ENCODE measurements around the gene CENPS. TPM values are rescaled to one million over a fixed set of nuclear protein-coding genes. Genes with fewer than 3 reads are reported as not detected.

Gene CENPS
- total and polyA plus RNA-seq, 2 experiments from 2014 or later, result 12.6 to 34.3 TPM

DNA sequence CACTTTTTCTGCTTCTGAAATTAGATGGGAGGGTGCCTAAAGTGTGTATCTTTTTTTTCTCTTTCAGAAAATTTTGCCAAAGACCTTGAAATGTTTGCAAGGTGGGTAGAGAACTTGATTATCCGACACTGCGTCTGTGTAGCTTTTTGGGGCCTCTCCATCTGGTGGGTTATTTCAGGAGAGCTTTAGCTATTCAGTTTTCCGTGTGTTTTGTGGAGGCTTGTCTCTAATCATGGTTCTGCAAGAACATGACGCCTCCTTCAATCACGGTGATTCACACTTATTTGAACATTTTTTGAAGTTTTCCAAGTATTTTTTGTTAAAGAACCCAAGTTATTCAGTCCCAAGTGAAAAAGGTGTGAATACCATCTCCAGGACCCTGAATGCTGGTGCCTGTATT lies 4.4 kb downstream of the CENPS start:
- Histone ChIP-seq H3K27ac (no peak overlapping the region), H3K9me2 (ENCODE audit: insufficient read depth) (no peaks in the 10 kb centered on the region), H3K79me2 (ENCODE audit: insufficient read depth) (peaks cover 18% of the 10 kb centered on the region), H3K36me3 (ENCODE audit: low read depth) (no peaks in the 10 kb centered on the region), H3K9ac (no peak overlapping the region), H3F3A (ENCODE audit: insufficient read depth) (no peaks in the 10 kb centered on the region), H3K4me3 (no peak overlapping the region), H2AFZ (no peak overlapping the region), H4K20me1 (ENCODE audit: insufficient read depth) (no peaks in the 10 kb centered on the region), H3K4me1 (ENCODE audit: insufficient read depth) (peaks cover 10% of the 10 kb centered on the region), H3K9me3 (ENCODE audit: low read depth) (no peaks in the 10 kb centered on the region), H3K27me3 (replicated peaks; ENCODE audit: insufficient read depth) (no peaks in the 10 kb centered on the region), H3K4me2 (ENCODE audit: unreplicated experiment) (no peak overlapping the region)
- WGBS, 2 experiments (ENCODE audit: low coverage in 1 of 2, low lambda C conversion rate in 2 of 2, missing lambda C conversion rate in 2 of 2), result 92 to 93% methylated on average over 5 of the region's 5 CpGs
- no peak for DNase-seq
- TF ChIP-seq EZH2 (IDR thresholded peaks at IDR 0.05; ENCODE audit: insufficient read depth, poor library complexity, severe bottlenecking) (no peak), EZH2phosphoT487 (IDR thresholded peaks at IDR 0.05; ENCODE audit: insufficient read depth, low read depth) (no peak)
- in situ Hi-C loops (cut with MboI), result no loop called here

DNA sequence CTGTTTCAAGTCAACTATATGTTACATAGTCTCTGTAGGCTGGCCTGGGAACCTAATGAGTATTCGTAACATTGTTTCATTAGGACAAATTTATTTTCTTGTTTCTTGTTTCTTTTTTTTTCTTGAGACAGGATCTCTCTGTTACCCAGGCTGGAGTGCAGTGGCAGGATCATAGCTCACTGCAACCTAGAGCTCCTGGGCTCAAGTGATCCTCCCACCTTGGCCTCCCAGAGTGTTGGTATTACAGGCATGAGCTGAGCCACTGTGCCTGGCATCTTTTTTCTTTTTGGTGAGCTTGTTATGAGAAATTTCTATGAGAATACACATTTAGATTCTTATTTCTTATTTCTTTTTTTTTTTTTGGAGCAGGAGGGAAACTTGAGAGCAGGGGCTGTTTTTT lies 6.8 kb downstream of the CENPS start:
- Histone ChIP-seq H3K4me2 (ENCODE audit: unreplicated experiment) (no peak overlapping the region), H3K4me1 (ENCODE audit: insufficient read depth) (0 out of 2 replicates have a peak, but pooled peaks cover 2% of the 10 kb centered on the region), H3K9me2 (ENCODE audit: insufficient read depth) (no peaks in the 10 kb centered on the region), H2AFZ (no peak overlapping the region), H3K9ac (no peak overlapping the region), H4K20me1 (ENCODE audit: insufficient read depth) (no peaks in the 10 kb centered on the region), H3K27me3 (replicated peaks; ENCODE audit: insufficient read depth) (no peaks in the 10 kb centered on the region), H3K36me3 (ENCODE audit: low read depth) (no peaks in the 10 kb centered on the region), H3K9me3 (ENCODE audit: low read depth) (no peaks in the 10 kb centered on the region), H3K79me2 (ENCODE audit: insufficient read depth) (peaks cover 6% of the 10 kb centered on the region), H3K27ac (no peak overlapping the region), H3F3A (ENCODE audit: insufficient read depth) (no peaks in the 10 kb centered on the region), H3K4me3 (no peak overlapping the region)
- in situ Hi-C loops (cut with MboI), result no loop called here
- 100% methylated on average over 1 of the region's 1 CpG for WGBS, 2 experiments (ENCODE audit: low coverage in 1 of 2, low lambda C conversion rate in 2 of 2, missing lambda C conversion rate in 2 of 2)
- DNase-seq, result no peak
- TF ChIP-seq EZH2phosphoT487 (IDR thresholded peaks at IDR 0.05; ENCODE audit: insufficient read depth, low read depth) (no peak), EZH2 (IDR thresholded peaks at IDR 0.05; ENCODE audit: insufficient read depth, poor library complexity, severe bottlenecking) (no peak)

DNA sequence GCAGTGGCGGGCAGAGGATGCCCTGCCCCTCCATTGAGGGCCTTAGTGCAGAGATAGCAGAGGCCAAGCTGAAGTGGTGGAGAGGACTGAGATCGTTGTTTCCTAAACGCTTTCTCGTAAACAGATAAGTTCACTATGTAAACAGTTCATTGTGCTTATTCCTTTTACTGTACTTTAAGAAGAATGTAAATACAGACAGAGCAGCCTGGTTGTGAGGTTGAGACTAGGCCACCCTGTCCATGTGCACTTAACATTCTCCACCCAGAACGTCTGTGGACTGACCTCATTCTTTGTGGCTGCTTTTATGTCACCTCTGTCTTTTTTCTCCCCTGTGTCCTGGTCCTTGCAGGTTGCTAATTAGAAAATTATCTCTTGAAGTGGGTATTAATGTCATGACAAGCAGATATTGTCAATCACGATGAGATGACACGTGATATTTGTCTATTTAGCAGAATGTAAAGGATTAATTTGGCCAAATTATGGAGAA lies 8.5 kb downstream of the CENPS start:
- Histone ChIP-seq H4K20me1 (ENCODE audit: insufficient read depth) (no peaks in the 10 kb centered on the region), H3K9me3 (ENCODE audit: low read depth) (no peaks in the 10 kb centered on the region), H3K9me2 (ENCODE audit: insufficient read depth) (no peaks in the 10 kb centered on the region), H3K27ac (no peak overlapping the region), H3K79me2 (ENCODE audit: insufficient read depth) (no peaks in the 10 kb centered on the region), H3K36me3 (ENCODE audit: low read depth) (no peaks in the 10 kb centered on the region), H3F3A (ENCODE audit: insufficient read depth) (no peaks in the 10 kb centered on the region), H2AFZ (no peak overlapping the region), H3K4me3 (no peak overlapping the region), H3K4me2 (ENCODE audit: unreplicated experiment) (no peak overlapping the region), H3K27me3 (replicated peaks; ENCODE audit: insufficient read depth) (no peaks in the 10 kb centered on the region), H3K4me1 (ENCODE audit: insufficient read depth) (no peaks in the 10 kb centered on the region), H3K9ac (no peak overlapping the region)
- in situ Hi-C loops (cut with MboI), result no loop called here
- WGBS, 2 experiments (ENCODE audit: low coverage in 1 of 2, low lambda C conversion rate in 2 of 2, missing lambda C conversion rate in 2 of 2), result 84 to 88% methylated on average over 7 of the region's 7 CpGs
- DNase-seq, result no peak
- TF ChIP-seq EZH2 (IDR thresholded peaks at IDR 0.05; ENCODE audit: insufficient read depth, poor library complexity, severe bottlenecking) (no peak), EZH2phosphoT487 (IDR thresholded peaks at IDR 0.05; ENCODE audit: insufficient read depth, low read depth) (no peak)

DNA sequence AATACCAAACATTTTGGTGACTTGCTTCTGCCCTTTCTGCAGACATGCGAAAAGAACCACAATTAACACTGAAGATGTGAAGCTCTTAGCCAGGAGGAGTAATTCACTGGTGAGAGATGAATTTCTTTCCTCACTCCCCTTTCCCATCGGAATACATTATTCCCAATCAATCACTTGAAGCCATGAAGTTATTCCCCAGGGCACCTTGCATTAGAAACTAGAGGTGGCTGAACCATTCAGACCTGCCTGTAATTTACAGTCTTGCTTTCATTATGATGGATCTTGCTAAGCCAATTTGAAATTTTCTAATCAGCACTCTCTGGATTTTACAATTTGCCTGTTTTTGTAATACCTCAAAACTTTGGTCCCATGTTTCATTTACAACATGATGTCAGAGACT lies 10.1 kb downstream of the CENPS start:
- Histone ChIP-seq H3K9me2 (ENCODE audit: insufficient read depth) (no peaks in the 10 kb centered on the region), H3K79me2 (ENCODE audit: insufficient read depth) (no peaks in the 10 kb centered on the region), H2AFZ (no peak overlapping the region), H3K4me1 (ENCODE audit: insufficient read depth) (no peaks in the 10 kb centered on the region), H3K9ac (no peak overlapping the region), H4K20me1 (ENCODE audit: insufficient read depth) (no peaks in the 10 kb centered on the region), H3K27ac (no peak overlapping the region), H3K27me3 (replicated peaks; ENCODE audit: insufficient read depth) (no peaks in the 10 kb centered on the region), H3F3A (ENCODE audit: insufficient read depth) (no peaks in the 10 kb centered on the region), H3K36me3 (ENCODE audit: low read depth) (no peaks in the 10 kb centered on the region), H3K9me3 (ENCODE audit: low read depth) (no peaks in the 10 kb centered on the region), H3K4me2 (ENCODE audit: unreplicated experiment) (no peak overlapping the region), H3K4me3 (no peak overlapping the region)
- no peak for DNase-seq
- TF ChIP-seq EZH2 (IDR thresholded peaks at IDR 0.05; ENCODE audit: insufficient read depth, poor library complexity, severe bottlenecking) (no peak), EZH2phosphoT487 (IDR thresholded peaks at IDR 0.05; ENCODE audit: insufficient read depth, low read depth) (no peak)
- 98 to 100% methylated on average over 2 of the region's 2 CpGs for WGBS, 2 experiments (ENCODE audit: low coverage in 1 of 2, low lambda C conversion rate in 2 of 2, missing lambda C conversion rate in 2 of 2)
- in situ Hi-C loops (cut with MboI), result no loop called here

DNA sequence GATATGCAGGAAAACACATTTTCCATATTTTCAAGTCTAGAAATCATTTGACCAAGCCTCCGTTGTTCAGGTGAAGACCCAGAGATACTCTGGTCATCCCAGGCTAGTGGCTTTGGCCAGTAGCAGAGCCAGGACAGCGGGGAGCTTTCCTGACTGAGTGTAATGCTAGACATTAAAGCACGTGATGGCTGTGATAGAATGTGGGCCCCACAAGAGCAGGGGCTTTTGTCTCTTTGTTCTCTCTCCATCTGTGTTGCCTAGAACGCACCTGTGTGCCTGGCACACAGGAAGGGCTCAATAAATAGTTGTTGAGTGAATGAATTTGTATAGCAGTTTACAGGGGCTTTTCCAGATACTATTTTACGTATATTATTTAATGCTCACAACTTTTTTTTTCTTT lies 10.6 kb downstream of the CENPS start:
- H3K4me1 ChIP-seq (ENCODE audit: insufficient read depth), result no peaks in the 10 kb centered on the region
- no peaks in the 10 kb centered on the region for H3K36me3 ChIP-seq (ENCODE audit: low read depth)
- H3K9me2 ChIP-seq (ENCODE audit: insufficient read depth), result no peaks in the 10 kb centered on the region
- no peaks in the 10 kb centered on the region for H4K20me1 ChIP-seq (ENCODE audit: insufficient read depth)
- no peak overlapping the region for H3K4me3 ChIP-seq
- no peaks in the 10 kb centered on the region for H3K79me2 ChIP-seq (ENCODE audit: insufficient read depth)
- 95 to 99% methylated on average over 5 of the region's 5 CpGs for WGBS, 2 experiments (ENCODE audit: low coverage in 1 of 2, low lambda C conversion rate in 2 of 2, missing lambda C conversion rate in 2 of 2)
- no peak overlapping the region for H3K4me2 ChIP-seq (ENCODE audit: unreplicated experiment)
- no peak overlapping the region for H2AFZ ChIP-seq
- no peaks in the 10 kb centered on the region for H3K9me3 ChIP-seq (ENCODE audit: low read depth)
- in situ Hi-C loops (cut with MboI), result no loop called here
- no peaks in the 10 kb centered on the region for H3K27me3 ChIP-seq (replicated peaks; ENCODE audit: insufficient read depth)
- TF ChIP-seq EZH2phosphoT487 (IDR thresholded peaks at IDR 0.05; ENCODE audit: insufficient read depth, low read depth) (no peak), EZH2 (IDR thresholded peaks at IDR 0.05; ENCODE audit: insufficient read depth, poor library complexity, severe bottlenecking) (no peak)
- no peak overlapping the region for H3K27ac ChIP-seq
- H3K9ac ChIP-seq, result no peak overlapping the region
- DNase-seq, result no peak
- no peaks in the 10 kb centered on the region for H3F3A ChIP-seq (ENCODE audit: insufficient read depth)
